Ishikawa (cell line): ENCODE results near the gene ZNF524.

ENCODE experiments used
- CEBPB ChIP-seq: IDR thresholded peaks from 2 replicates; pipeline ENCODE4 v1.6.1; 2012
- CREB1 ChIP-seq: IDR thresholded peaks from 2 replicates; pipeline ENCODE4 v1.6.1; 2012; ENCODE audit warnings: low read depth
- EGR1 ChIP-seq: IDR thresholded peaks from 2 replicates; pipeline ENCODE4 v1.6.1; 2012
- EP300 ChIP-seq: IDR thresholded peaks from 2 replicates; pipeline ENCODE4 v1.6.1; 2012; ENCODE audit warnings: borderline replicate concordance
- FOXM1 ChIP-seq: IDR thresholded peaks from 2 replicates; pipeline ENCODE4 v1.6.1; 2012; ENCODE audit warnings: low read depth, borderline replicate concordance
- MAX ChIP-seq: IDR thresholded peaks from 2 replicates; pipeline ENCODE4 v1.6.1; 2012
- NFIC ChIP-seq: IDR thresholded peaks from 2 replicates; pipeline ENCODE4 v1.6.1; 2012
- RAD21 ChIP-seq: IDR thresholded peaks from 2 replicates; pipeline ENCODE4 v1.6.1; 2012; ENCODE audit warnings: low read depth
- REST ChIP-seq: IDR thresholded peaks from 2 replicates; pipeline ENCODE4 v1.6.1; 2012; ENCODE audit warnings: low read depth, mild to moderate bottlenecking
- TAF1 ChIP-seq: IDR thresholded peaks from 2 replicates; pipeline ENCODE4 v1.6.1; 2012; ENCODE audit warnings: low read depth, mild to moderate bottlenecking
- TCF12 ChIP-seq: IDR thresholded peaks from 2 replicates; pipeline ENCODE4 v1.6.1; 2012; ENCODE audit warnings: low read depth
- USF1 ChIP-seq: IDR thresholded peaks from 2 replicates; pipeline ENCODE4 v1.6.1; 2012
- YY1 ChIP-seq: IDR thresholded peaks from 2 replicates; pipeline ENCODE4 v1.6.1; 2012; ENCODE audit warnings: low read depth
- ZBTB7A ChIP-seq: IDR thresholded peaks from 2 replicates; pipeline ENCODE4 v1.6.1; 2012; ENCODE audit warnings: low read depth

- TF ChIP-seq TAF1 (peak; percentile 55), YY1 (peak; percentile 97), MAX (peak; percentile 48), ZBTB7A (peak; percentile 90), EP300 (no peak), RAD21 (no peak), CEBPB (no peak), EGR1 (peak; percentile 80), USF1 (no peak), CREB1 (no peak), NFIC (no peak), TCF12 (0 out of 2 replicates have a peak, but pooled peaks have one; percentile 24), REST (no peak), FOXM1 (no peak)
Measured at GRCh38 chr19:55599842-55600661, at the start of gene ZNF524.
